Suprapubic skin (tissue), 3 donors: Measurements from ENCODE around the gene LZTS3.

ENCODE experiments used
- POLR2AphosphoS5 ChIP-seq, 3 donors: sonication (generic); formaldehyde crosslinking; IDR thresholded peaks; one replicate each; pipeline ENCODE4 v1.6.1; 2017; ENCODE audit warnings: antibody characterized with exemption in 3 of 3
- TF ChIP-seq, protein P1 (sequence below), 2 donors: fragments of 200-600 bp in 1 of 2; fragments of 450-650 bp in 1 of 2; sonication (generic) in 1 of 2; IDR thresholded peaks; one replicate each; pipeline ENCODE4 v1.5.1; 2016 to 2019; ENCODE audit warnings: antibody characterized with exemption in 2 of 2, mild to moderate bottlenecking in 1 of 2, moderate library complexity in 1 of 2

DNA sequence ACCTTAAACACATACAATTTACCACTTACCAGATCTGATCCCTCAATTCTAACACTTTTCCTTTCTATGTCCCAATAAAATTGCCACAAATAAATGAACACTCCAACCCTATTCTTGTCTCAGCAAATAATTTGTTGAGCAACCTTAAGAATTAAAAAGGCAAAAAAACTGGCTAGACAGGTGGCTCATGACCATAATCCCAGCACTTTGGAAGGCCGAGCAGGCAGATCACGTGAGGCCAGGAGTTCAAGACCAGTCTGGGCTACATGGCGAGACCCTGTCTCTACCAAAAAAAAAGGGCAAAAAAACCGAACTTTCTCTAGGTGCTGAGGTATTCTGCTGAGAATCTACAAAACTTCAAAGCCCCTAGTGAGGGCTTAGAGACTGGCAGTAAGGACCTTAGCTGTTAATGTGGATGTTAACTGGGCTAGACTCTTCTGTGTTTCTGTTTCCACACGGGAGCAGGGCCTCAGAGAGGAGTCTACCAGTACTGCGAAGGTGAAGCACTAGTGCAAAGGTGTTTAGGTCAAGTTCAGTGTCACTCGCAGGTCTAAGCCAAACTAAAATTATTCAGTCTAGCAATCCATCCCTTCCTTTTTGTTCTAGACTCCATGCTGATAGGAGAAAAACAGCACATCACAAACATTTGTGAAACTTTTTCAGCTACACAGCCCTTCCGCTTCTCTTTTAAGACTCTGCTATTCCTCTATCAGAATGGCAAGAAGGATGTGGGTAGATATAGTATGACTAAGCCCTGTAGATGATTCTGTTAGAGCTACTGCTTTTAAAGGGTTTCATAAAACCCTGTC, 16.3 kb downstream of the LZTS3 start:
- no peak for TF ChIP-seq POLR2AphosphoS5 (IDR thresholded peaks at IDR 0.05)
- TF ChIP-seq, protein P1, sequence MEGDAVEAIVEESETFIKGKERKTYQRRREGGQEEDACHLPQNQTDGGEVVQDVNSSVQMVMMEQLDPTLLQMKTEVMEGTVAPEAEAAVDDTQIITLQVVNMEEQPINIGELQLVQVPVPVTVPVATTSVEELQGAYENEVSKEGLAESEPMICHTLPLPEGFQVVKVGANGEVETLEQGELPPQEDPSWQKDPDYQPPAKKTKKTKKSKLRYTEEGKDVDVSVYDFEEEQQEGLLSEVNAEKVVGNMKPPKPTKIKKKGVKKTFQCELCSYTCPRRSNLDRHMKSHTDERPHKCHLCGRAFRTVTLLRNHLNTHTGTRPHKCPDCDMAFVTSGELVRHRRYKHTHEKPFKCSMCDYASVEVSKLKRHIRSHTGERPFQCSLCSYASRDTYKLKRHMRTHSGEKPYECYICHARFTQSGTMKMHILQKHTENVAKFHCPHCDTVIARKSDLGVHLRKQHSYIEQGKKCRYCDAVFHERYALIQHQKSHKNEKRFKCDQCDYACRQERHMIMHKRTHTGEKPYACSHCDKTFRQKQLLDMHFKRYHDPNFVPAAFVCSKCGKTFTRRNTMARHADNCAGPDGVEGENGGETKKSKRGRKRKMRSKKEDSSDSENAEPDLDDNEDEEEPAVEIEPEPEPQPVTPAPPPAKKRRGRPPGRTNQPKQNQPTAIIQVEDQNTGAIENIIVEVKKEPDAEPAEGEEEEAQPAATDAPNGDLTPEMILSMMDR (IDR thresholded peaks at IDR 0.05): no peak
